HG02943 (cell line): ENCODE data around the gene RPRML.

Source experiments
- ATAC-seq: cut with Tn5 transposase; IDR thresholded peaks from one replicate; pipeline ENCODE4 v1.9.1; 2021; ENCODE audit warnings: mild to moderate bottlenecking, low read depth, moderate library complexity; ENCODE audit not compliant: unreplicated experiment

The RPRML gene

DNA sequence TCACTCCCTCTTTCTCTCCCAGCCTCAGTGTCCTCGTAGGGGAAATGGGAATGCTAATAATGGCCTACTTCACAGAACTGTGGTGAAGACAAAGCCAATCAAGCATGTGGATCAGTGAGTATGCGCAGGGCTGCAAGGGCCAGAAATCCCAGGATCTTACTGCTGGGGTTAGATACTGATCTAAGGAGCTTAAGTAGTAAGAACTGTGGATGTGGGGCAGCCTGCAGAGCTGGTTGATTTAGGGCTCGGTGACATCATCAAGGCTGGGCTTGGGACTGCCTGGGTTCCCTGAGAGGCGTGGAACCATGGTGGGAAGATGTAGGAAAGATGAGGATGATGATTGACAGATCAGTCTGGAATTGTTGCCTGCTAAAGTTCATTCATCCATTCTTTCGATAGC is 30.5 kb downstream of the RPRML start:
- no peak for ATAC-seq

DNA sequence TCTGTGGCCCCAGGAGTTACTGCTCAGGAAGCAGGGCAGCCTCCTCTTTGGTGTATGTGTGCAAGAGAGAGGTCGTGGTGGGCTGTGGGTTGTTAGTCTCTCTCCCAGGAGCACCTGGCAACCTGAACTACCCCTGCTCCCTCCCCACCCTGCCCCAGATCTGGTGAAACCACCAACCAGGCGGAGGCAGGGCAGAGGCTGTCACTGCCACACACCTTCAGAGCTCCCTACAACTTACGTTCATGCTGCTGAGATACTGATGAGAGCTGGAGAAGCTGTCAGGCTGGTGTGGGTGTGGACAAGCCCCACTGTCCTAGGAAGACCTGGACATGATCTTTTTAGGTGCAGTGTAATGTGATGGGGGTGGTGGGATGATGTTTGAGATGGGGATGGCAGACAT is 31.8 kb downstream of the RPRML start:
- ATAC-seq, result no peak

GRCh38 chr17:46944931-46945330 is 34.1 kb downstream of the RPRML start:
- ATAC-seq, result no peak

DNA sequence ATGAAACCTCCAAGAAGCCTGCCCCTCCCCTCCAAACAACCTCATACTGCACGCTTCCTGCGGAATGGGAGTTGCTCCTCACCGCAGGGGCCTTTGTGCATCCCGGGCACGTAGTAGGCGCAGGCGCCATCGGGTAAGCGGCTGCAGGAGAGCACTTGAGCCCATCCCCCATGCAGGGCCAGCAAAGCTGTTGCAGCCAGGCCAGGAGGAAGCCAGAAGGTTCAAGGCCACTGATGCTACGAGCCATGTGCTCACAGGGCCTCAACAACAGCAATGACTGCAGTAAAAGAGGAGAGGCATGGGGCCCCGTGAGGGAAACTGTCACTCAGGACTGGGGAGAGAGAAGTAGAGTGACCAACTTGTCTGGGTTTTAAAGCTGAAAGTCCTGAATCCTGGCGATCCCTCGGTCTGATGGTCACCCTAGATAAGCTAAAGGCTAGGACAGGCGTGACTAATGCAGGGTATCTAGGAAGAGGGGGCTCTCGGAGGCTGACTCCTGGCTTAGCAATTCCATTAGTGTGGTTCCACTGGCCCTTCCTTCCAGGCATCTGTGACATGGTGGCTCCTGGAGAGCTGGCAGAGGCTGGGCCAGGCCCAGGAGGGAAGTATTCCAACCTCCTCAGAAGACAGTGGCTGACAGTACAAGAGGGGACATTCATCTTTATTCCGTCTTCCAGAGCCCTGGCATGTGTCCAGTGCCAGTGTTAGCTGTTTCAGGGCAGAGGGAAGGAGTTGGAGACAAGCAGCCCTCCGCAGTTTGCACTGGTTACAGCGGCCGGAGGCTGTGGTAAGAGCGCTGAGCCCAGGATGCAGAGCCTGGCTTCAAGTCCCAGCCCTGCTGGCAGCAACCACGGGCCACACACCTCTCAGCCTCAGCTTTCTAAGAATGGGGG is 35.3 kb downstream of the RPRML start:
- no peak for ATAC-seq

DNA sequence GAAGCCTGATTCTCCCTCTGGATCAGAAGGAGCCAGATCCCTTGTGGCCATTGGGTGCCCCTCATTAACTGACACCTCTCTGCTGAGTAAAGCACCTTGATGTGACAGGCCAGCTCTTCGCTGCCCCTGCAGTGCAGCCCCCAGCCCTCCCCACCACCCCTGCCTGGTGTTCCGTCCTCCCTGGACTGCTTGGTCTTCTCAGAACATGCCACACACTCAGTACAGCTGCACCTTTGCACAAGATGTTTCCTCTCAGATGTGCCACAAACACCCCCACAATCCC is 35.9 kb downstream of the RPRML start:
- ATAC-seq, result no peak

GRCh38 chr17:46942441-46943217 is 36.4 kb downstream of the RPRML start:
- no peak for ATAC-seq

DNA sequence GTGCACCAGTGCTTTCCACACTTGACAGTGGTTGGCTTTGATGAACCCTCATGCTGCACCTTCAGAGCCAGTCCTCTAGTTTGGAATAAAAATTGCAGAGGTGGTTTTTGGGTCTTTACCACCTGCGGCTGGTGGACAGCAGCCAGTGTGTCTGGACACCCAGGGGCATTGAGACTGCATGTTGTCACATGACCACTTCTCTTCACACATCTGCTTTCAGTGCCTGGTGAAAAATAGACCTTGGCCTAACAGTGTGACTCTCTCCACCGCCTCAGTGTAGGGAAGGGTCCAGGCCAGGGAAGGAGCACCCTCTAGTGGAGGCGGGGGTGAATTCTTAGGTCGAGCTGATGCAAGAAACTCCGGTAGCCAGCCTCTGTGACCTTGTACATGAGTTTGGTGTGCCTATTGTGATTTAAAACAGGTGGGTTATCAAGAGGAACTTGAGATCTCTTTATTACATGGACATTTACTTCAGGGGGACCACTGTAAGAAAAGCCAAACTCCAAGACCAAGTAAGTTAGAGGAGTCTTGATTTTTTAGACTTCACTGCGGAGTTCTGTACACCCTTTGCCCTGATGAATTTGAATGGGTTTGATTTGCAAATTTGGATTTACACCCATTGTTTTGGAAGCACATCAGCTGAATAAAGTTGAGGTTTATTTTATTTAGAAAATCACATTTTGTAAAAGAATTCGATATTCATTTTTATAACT is 38.2 kb downstream of the RPRML start:
- no peak for ATAC-seq

DNA sequence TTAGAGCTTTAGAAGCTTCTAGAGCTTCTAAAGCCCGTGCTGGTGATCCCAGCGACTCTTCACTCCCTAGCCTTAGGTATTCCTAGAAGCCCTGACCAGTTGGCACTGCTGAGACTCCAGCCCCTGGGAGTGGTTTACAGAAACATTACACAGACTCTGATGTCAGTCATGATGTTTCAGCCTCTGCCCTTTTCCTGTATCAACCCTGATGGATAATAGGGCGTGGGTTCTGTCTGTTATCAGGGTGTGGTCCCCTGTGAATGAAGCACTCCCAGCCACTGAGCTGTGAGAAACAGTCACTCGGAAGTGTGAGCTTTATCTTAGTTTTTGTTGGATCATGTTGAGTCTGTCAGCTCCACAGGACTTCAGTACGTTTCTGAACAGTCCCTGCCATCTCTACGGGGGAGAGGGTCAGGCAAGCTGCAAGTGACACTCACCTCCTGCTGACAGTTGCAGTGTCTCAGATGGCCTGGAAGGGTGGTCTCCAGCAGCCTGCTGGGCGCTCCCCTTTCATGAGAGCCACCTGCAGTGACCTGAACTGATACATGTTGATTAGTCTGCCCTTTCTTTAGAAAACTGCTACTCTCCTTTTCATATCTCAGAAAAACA is 43.3 kb downstream of the RPRML start:
- ATAC-seq, result no peak

DNA sequence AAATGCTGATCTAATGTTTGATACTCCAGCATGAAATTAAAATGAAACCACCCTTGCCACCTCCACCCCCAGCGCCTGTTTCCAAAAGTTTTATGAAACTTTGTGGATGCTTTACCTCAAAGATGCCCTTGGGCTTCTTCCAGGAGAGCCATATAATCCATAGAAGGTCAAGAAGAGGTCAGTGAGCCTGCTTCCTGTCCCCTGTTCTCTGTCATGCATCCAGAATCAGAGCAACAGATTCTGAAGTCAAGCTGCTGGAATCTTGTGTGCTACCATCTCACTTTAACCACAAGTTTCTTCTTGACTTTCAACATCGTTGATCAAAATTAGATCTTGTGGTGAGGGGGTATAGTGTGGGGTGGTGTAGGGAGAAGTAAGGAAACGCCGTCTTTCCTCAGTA is 47.5 kb downstream of the RPRML start:
- no peak for ATAC-seq

DNA sequence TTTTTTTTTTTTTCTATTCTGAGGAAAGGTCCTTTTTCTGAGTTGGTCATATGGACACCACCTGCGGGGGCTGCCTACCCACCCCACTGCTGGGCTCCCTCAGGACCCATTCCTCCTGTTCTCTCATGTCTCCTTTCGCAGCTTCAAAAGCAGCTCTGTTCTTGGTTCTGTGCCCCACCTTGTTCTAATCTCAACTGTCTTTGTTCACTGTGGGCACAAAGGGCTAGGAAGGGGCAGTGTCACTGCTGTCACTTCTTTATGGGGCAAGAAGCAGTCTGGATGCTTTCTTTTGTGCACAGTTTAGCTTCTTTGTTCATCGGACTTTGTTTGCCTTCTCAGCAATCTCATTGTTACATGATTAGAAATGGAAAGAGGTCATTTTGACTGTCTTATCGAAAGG is 49.0 kb downstream of the RPRML start:
- ATAC-seq, result no peak

DNA sequence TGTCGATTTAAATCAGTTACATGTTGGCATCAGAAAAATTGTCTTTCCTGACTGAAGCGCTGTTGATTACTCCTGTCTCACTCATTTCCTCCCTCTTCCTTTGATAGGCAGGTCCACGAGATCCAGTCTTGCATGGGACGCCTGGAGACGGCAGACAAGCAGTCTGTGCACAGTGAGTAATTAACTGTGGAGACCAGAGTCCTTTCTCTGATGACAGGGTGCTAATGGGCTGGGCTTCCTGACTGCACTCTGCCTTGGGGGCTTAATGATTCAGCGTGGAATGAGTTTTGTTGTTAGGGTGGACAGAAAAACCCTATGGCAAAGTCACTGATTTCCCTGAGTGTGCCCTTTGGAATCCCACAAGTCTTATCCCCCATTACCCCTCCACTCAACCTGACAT is 49.6 kb downstream of the RPRML start:
- no peak for ATAC-seq

DNA sequence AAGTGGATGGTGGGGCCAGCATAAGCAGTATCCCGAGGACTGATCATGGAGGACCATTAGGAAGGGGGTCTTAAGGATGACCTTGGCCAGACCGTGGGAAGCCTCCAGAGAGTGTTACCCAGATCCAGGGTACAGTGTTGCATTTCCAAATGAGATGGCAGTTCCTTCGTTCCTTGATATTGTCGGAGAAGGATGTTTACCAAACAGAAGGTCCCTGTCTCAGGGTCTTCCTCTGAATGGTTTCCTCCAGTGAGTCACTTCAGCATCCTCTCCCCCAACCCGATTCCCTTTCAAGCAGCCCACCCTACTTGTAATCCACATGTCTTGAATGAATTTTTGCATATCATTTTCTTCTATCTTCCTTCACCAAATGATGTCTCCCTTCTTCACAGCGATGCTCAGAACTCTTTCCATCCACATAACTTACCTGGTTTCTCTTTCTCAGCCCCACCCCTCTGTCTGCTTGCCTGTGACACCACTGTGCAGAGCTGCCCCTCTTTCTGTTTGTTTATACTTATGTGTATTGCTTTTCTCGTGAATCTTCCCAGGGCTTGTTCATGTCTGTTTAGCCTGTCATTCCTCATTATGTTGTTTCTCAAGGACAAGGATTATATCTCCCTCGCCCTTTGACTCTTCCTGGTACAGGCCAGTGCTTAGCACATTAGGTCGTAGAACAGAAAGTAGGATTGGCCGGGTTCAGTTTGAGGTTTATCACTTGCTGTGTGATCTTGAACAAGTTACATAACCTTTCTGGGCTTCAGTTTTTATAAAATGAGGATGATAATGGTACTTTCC is 50.4 kb downstream of the RPRML start:
- ATAC-seq, result no peak
